AG04449 (cell line): Measurements from ENCODE around the gene SRGAP3.

Experiments
- CTCF ChIA-PET: fragments of 350-600 bp; formaldehyde crosslinking; extraction: SDS; loops from one replicate; lab custom pipeline; 2021; ENCODE audit warnings: antibody characterized with exemption; lab: Yijun Ruan, JAX
- POLR2A ChIA-PET: fragments of 400-600, 350-600 bp; formaldehyde crosslinking; extraction: SDS; loops from one replicate; lab custom pipeline; 2020; ENCODE audit warnings: antibody characterized with exemption, inconsistent platforms; lab: Yijun Ruan, JAX
- DNase-seq: peaks from one replicate; pipeline ENCODE4 v3.0.0-alpha.2; 2010; ENCODE audit warnings: low read depth, low spot score
- H3K4me3 ChIP-seq: 2 replicates; pipeline ENCODE4 v1.5.1; 2011; ENCODE audit warnings: low read depth, mild to moderate bottlenecking, control low read depth, low read length
- CTCF ChIP-seq: IDR thresholded peaks from one replicate; pipeline ENCODE4 v1.5.1; 2011; ENCODE audit warnings: mild to moderate bottlenecking, moderate library complexity, low read length, control low read depth, inconsistent platforms; ENCODE audit not compliant: insufficient read depth; ENCODE audit errors: missing control alignments

SRGAP3 gene

DNA sequence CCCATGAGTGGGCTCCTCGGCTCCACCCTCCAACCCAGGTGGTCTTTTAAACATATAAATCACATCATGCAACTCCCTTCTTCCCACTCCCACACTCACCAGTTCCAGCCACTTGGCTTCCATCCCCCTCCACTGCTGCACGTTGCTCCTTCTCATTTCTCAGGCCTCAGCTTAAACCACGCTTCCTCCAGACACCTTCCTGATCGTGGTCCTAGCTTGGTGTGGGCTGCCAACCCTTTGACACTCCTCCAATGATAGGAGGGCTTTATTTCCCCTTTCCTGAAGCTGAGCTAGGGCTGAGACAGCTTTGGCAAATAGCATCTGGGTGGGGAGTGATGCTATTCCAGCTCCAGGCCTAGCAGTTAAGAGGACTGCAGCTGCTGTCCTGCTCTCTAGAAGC is 130.1 kb downstream of the SRGAP3 start:
- CTCF ChIA-PET: no interaction called here
- no peak for TF ChIP-seq CTCF
- no peak for DNase-seq
- POLR2A ChIA-PET: no interaction called here
- H3K4me3 ChIP-seq: no peak overlapping the region

- ChIA-PET POLR2A (no interaction called here), CTCF (interaction anchor here (2.4 kb wide), 1 partner anchor 184 kb away, joined by 6 read pairs; no protein-coding TSS in a partner anchor)
- DNase-seq: no peak
- no peak for TF ChIP-seq CTCF
- H3K4me3 ChIP-seq: no peak overlapping the region
Observed at GRCh38 chr3:9118222-9118621, 131.2 kb downstream of the SRGAP3 start.

DNA sequence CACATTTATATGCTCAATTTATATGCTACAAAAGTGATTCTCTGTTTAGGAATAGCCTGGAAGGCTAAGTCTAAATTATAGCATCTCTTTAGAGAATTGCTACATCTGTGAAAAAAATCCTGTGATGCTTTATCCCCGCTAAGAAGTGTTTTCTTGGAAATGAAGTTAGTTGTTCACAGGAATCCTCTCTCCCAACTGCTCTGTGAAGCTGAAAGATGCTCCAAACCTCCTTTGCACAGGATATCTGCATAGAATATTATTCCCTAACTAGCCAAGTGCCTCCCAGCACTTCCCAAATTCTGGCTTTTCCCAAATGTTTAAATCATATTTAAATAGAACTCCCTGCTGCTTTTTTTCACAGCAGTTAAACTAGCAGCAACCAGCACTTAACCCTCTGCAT is 132.2 kb downstream of the SRGAP3 start:
- POLR2A ChIA-PET: no interaction called here
- CTCF ChIA-PET: interaction anchor here (2.4 kb wide), 1 partner anchor 185 kb away, joined by 6 read pairs; no protein-coding TSS in a partner anchor
- H3K4me3 ChIP-seq: no peak overlapping the region
- TF ChIP-seq CTCF: no peak
- DNase-seq: no peak

- no peak overlapping the region for H3K4me3 ChIP-seq
- ChIA-PET POLR2A (no interaction called here), CTCF (interaction anchor here (2.4 kb wide), 1 partner anchor 186 kb away, joined by 6 read pairs; no protein-coding TSS in a partner anchor)
- DNase-seq: no peak
- no peak for TF ChIP-seq CTCF
Observed at GRCh38 chr3:9116336-9116735, 133.1 kb downstream of the SRGAP3 start.

- no peak for DNase-seq
- H3K4me3 ChIP-seq: no peak overlapping the region
- ChIA-PET POLR2A (no interaction called here), CTCF (no interaction called here)
- no peak for TF ChIP-seq CTCF
Observed at GRCh38 chr3:9115336-9115735, 134.1 kb downstream of the SRGAP3 start.

- no peak for TF ChIP-seq CTCF
- no peak overlapping the region for H3K4me3 ChIP-seq
- DNase-seq: no peak
- ChIA-PET POLR2A (no interaction called here), CTCF (no interaction called here)
Observed at GRCh38 chr3:9113040-9113439, 136.4 kb downstream of the SRGAP3 start.
